Natural killer cell (primary cell): Measurements from ENCODE around the gene PDGFRB. TPM values are rescaled to one million over a fixed set of nuclear protein-coding genes. Genes with fewer than 3 reads are reported as not detected.
A peak's percentile ranks its signal among the peaks of the same experiment; 100 is the strongest.

Experiments
- ATAC-seq, 3 donors: fragments of 150-1000 bp in 2 of 3; fragments of 200-7000 bp in 1 of 3; cut with Tn5 transposase; 1 replicate in 1 of 3; 2 replicates in 2 of 3; pipeline ENCODE4 v1.10.0; 2021; ENCODE audit warnings: mild to moderate bottlenecking in 2 of 3, moderate library complexity in 2 of 3
- DNase-seq, 2 donors: peaks; one replicate each; pipeline versions ENCODE4 v3.0.0 to v3.0.0-alpha.2; 2013 to 2021; ENCODE audit warnings: mixed read lengths in 1 of 2
- H3K27ac ChIP-seq: one replicate; pipeline ENCODE4 v1.5.1; 2013; ENCODE audit warnings: mild to moderate bottlenecking, low read length
- H3K27me3 ChIP-seq: one replicate; pipeline ENCODE4 v1.6.1; 2013; ENCODE audit warnings: low read length; ENCODE audit not compliant: control insufficient read depth, insufficient read depth
- H3K36me3 ChIP-seq: one replicate; pipeline ENCODE4 v1.6.1; 2013; ENCODE audit warnings: low read length; ENCODE audit not compliant: control insufficient read depth, insufficient read depth
- H3K4me1 ChIP-seq: one replicate; pipeline ENCODE4 v1.6.1; 2013; ENCODE audit warnings: low read length; ENCODE audit not compliant: control insufficient read depth, insufficient read depth
- H3K4me3 ChIP-seq: one replicate; pipeline ENCODE4 v1.5.1; 2013; ENCODE audit warnings: low read length
- H3K9me3 ChIP-seq: one replicate; pipeline ENCODE4 v1.6.1; 2013; ENCODE audit warnings: low read length; ENCODE audit not compliant: control insufficient read depth, insufficient read depth
- H3K27ac Mint-ChIP-seq, 2 donors: one replicate each; pipeline ENCODE4 v1.8.0; 2022; ENCODE audit warnings: mild to moderate bottlenecking in 2 of 2, mixed read lengths in 2 of 2, moderate library complexity in 1 of 2
- H3K27me3 Mint-ChIP-seq, 2 donors: one replicate each; pipeline ENCODE4 v1.8.0; 2022; ENCODE audit warnings: low read depth in 2 of 2, mixed read lengths in 2 of 2
- H3K36me3 Mint-ChIP-seq: one replicate; pipeline ENCODE4 v1.8.0; 2022; ENCODE audit warnings: mixed read lengths
- H3K4me1 Mint-ChIP-seq, 2 donors: one replicate each; pipeline ENCODE4 v1.8.0; 2022; ENCODE audit warnings: mixed read lengths in 2 of 2
- H3K4me3 Mint-ChIP-seq: one replicate; pipeline ENCODE4 v1.8.0; 2022; ENCODE audit warnings: mild to moderate bottlenecking, moderate library complexity, mixed read lengths
- H3K9me3 Mint-ChIP-seq, 2 donors: one replicate each; pipeline ENCODE4 v1.8.0; 2022; ENCODE audit warnings: mixed read lengths in 2 of 2
- WGBS: methylation state at CpG from one replicate; pipeline ENCODE4 v1.1.7; 2013; ENCODE audit warnings: missing lambda C conversion rate; ENCODE audit not compliant: insufficient coverage; 5-methylcytosine and 5-hydroxymethylcytosine counted together
- intact Hi-C: fragments of 100-400 bp; cut with micrococcal nuclease; formaldehyde crosslinking; loops from one replicate; pipeline ENCODE4 v1.14.2; 2022
- total RNA-seq, 4 donors: library from RNA; stranded (reverse); fragments of 120-200 nt in 1 of 4; gene quantifications; one replicate each; pipeline versions ENCODE4 v1.2.3 to v1.2.4, GENCODE V29; 2013 to 2022
- TF ChIP-seq, protein P1 (sequence below): fragments of 200-600 bp; IDR thresholded peaks from one replicate; pipeline ENCODE4 v1.8.0; 2022; ENCODE audit warnings: antibody characterized with exemption

Gene PDGFRB
- total RNA-seq, 3 donors from 2014 or later (not counting 1 experiment from before 2014, with no cell fraction given) = 44.8 to 93.1 (median 61.6) TPM

GRCh38 chr5:150144246-150144801 lies 11.3 kb downstream of the PDGFRB start:
- TF ChIP-seq, protein P1, sequence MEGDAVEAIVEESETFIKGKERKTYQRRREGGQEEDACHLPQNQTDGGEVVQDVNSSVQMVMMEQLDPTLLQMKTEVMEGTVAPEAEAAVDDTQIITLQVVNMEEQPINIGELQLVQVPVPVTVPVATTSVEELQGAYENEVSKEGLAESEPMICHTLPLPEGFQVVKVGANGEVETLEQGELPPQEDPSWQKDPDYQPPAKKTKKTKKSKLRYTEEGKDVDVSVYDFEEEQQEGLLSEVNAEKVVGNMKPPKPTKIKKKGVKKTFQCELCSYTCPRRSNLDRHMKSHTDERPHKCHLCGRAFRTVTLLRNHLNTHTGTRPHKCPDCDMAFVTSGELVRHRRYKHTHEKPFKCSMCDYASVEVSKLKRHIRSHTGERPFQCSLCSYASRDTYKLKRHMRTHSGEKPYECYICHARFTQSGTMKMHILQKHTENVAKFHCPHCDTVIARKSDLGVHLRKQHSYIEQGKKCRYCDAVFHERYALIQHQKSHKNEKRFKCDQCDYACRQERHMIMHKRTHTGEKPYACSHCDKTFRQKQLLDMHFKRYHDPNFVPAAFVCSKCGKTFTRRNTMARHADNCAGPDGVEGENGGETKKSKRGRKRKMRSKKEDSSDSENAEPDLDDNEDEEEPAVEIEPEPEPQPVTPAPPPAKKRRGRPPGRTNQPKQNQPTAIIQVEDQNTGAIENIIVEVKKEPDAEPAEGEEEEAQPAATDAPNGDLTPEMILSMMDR = no peak
- no peak overlapping the region for H3K4me3 ChIP-seq
- intact Hi-C loops = no loop called here
- H3K27me3 ChIP-seq = no peaks in the 10 kb centered on the region
- no peak for ATAC-seq
- H3K27ac Mint-ChIP-seq = peak overlapping the region; percentile 21 to 82
- H3K4me1 Mint-ChIP-seq = peaks cover 55 to 70% of the 10 kb centered on the region in 2 donors
- no peak for DNase-seq
- H3K4me3 Mint-ChIP-seq = no peak overlapping the region
- peaks cover 34% of the 10 kb centered on the region for H3K4me1 ChIP-seq
- no peaks in the 10 kb centered on the region for H3K9me3 Mint-ChIP-seq
- 68% methylated on average over 14 of the region's 14 CpGs for WGBS
- H3K36me3 Mint-ChIP-seq = no peaks in the 10 kb centered on the region
- H3K27me3 Mint-ChIP-seq = peaks cover 0 to 4% of the 10 kb centered on the region in 2 donors
- H3K36me3 ChIP-seq = no peaks in the 10 kb centered on the region
- H3K9me3 ChIP-seq = no peaks in the 10 kb centered on the region
- H3K27ac ChIP-seq = no peak overlapping the region

DNA sequence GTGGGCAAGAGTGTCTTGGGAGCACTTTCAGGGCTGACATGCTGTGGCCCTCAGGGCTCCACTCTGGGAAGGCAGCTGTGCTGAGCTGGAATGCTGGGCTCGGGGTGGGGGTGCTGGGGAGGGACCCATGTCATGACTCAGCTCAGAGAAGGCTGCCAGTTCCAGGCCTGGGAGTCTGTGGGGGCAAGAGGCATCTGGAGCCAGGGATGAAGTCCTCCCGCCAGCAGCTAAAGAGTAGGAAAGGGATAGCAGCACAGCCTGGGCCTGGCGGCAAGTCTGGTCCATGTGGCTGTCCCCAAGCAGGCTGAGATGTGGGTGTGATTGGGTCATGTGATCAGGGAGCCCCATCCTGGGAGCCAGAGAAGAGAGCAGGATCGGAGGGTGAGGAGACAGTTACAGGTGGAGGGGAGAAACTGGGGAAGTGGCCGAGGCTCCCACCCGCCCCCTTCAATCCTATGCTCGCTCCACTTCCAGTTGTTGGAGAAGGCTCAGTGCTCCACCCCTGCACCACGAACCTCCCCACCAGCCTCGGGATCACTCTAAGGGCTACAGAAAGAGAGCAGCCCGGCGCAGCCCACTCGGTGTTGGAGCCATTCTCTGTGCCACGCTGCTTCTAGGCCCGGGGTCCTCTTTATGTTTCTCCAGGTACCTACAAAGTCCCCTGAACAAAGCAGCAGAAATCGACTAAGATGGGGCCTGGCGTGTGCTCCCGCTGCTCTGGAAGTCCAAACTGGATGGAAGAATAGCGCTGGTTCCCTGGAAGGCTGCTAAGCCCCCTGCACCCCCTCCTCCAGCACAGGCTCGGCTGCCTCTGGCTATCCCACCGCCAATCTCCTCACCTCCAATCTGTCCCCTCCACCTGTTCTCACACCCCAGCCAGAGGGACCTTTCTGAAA lies 12.0 kb downstream of the PDGFRB start:
- DNase-seq = no peak
- Histone ChIP-seq H3K27me3 (no peaks in the 10 kb centered on the region), H3K4me1 (peaks cover 26% of the 10 kb centered on the region), H3K9me3 (no peaks in the 10 kb centered on the region), H3K27ac (no peak overlapping the region), H3K36me3 (no peaks in the 10 kb centered on the region), H3K4me3 (no peak overlapping the region)
- Mint-ChIP-seq H3K27me3 (peaks cover 0 to 4% of the 10 kb centered on the region in 2 donors), H3K4me3 (peak overlapping the region; percentile 13), H3K36me3 (no peaks in the 10 kb centered on the region), H3K27ac (peak overlapping the region; percentile 21 to 82), H3K9me3 (no peaks in the 10 kb centered on the region), H3K4me1 (peaks cover 47 to 63% of the 10 kb centered on the region in 2 donors)
- TF ChIP-seq, protein P1 = no peak
- intact Hi-C loops = no loop called here
- WGBS = 92% methylated on average over 20 of the region's 20 CpGs
- no peak for ATAC-seq

GRCh38 chr5:150142959-150143349 lies 12.7 kb downstream of the PDGFRB start:
- WGBS = 78% methylated on average over 2 of the region's 4 CpGs
- H3K36me3 Mint-ChIP-seq = no peaks in the 10 kb centered on the region
- no peak overlapping the region for H3K4me3 Mint-ChIP-seq
- peaks cover 0 to 4% of the 10 kb centered on the region in 2 donors for H3K27me3 Mint-ChIP-seq
- TF ChIP-seq, protein P1 = no peak
- H3K9me3 ChIP-seq = no peaks in the 10 kb centered on the region
- peaks cover 41 to 56% of the 10 kb centered on the region in 2 donors for H3K4me1 Mint-ChIP-seq
- H3K4me3 ChIP-seq = no peak overlapping the region
- H3K27ac ChIP-seq = no peak overlapping the region
- intact Hi-C loops = no loop called here
- peak; percentile 26 to 33 (median 32) for ATAC-seq
- no peaks in the 10 kb centered on the region for H3K27me3 ChIP-seq
- no peaks in the 10 kb centered on the region for H3K36me3 ChIP-seq
- no peaks in the 10 kb centered on the region for H3K9me3 Mint-ChIP-seq
- peak overlapping the region in 1 of 2 donors; percentile 77 for H3K27ac Mint-ChIP-seq
- DNase-seq = no peak
- H3K4me1 ChIP-seq = peaks cover 23% of the 10 kb centered on the region
